Left lung (tissue), 10 donors: ENCODE results near the gene MAN2B1. TPM values are rescaled to one million over a fixed set of nuclear protein-coding genes. Genes with fewer than 3 reads are reported as not detected.

Source experiments
- ATAC-seq: fragments of 200-7000 bp; cut with Tn5 transposase; one replicate; pipeline ENCODE4 v1.9.1; 2020; ENCODE audit warnings: moderate library complexity
- DNase-seq, 4 donors: peaks; one replicate each; pipeline ENCODE4 v3.0.0-alpha.2; 2013 to 2020
- H3K27ac ChIP-seq, 2 donors: fragments of 200-600 bp; sonication (generic) in 1 of 2; one replicate each; pipeline versions ENCODE4 v1.5.0 to v1.8.0; 2020 to 2021
- H3K27me3 ChIP-seq, 2 donors: fragments of 200-600 bp; sonication (generic) in 1 of 2; one replicate each; pipeline versions ENCODE4 v1.5.0 to v1.8.0; 2020 to 2021
- H3K36me3 ChIP-seq, 2 donors: fragments of 200-600 bp; sonication (generic) in 1 of 2; one replicate each; pipeline versions ENCODE4 v1.5.0 to v1.8.0; 2020 to 2021
- H3K4me1 ChIP-seq, 2 donors: fragments of 200-600 bp; one replicate each; pipeline ENCODE4 v1.8.0; 2021
- H3K4me3 ChIP-seq, 2 donors: fragments of 200-600 bp; sonication (generic) in 1 of 2; one replicate each; pipeline versions ENCODE4 v1.5.0 to v1.8.0; 2020 to 2021; ENCODE audit warnings: mild to moderate bottlenecking in 1 of 2
- H3K9me3 ChIP-seq, 2 donors: fragments of 200-600 bp; sonication (generic) in 1 of 2; one replicate each; pipeline versions ENCODE4 v1.5.0 to v1.8.0; 2020 to 2021
- CTCF ChIP-seq, 2 donors: fragments of 200-600 bp; sonication (generic) in 1 of 2; IDR thresholded peaks; one replicate each; pipeline versions ENCODE4 v1.5.0 to v1.8.0; 2021; ENCODE audit warnings: antibody characterized with exemption in 2 of 2
- intact Hi-C, 2 donors: fragments of 100-400 bp; cut with DNase I; formaldehyde crosslinking; loops; one replicate each; pipeline versions ENCODE4 v1.11.2 to v1.14.2; 2022
- polyA plus RNA-seq, 6 donors: library from polyadenylated mRNA; unstranded; fragments of 120-200 nt; gene quantifications; one replicate each; pipeline ENCODE4 v1.2.1, GENCODE V29; 2013; ENCODE audit not compliant: insufficient read length in 6 of 6
- total RNA-seq, 2 donors: library from RNA; stranded (reverse); fragmentation: NEBNext Ultra II Directional; extraction: Animal tissue kit (Norgen Biotek cat#: 25700); gene quantifications; one replicate each; pipeline ENCODE4 v1.2.1, GENCODE V29; 2021
- donor health status: DM: no; HTN: yes; CAD: no.
- donor health status: DM: no; HTN: no; CAD: no.

Gene MAN2B1
- total and polyA plus RNA-seq, 8 donors = 31.7 to 176 (median 40.2) TPM

GRCh38 chr19:12665281-12665573 is 1.3 kb downstream of the MAN2B1 start:
- H3K4me1 ChIP-seq = peaks cover 18 to 45% of the 10 kb centered on the region in 2 donors
- no peaks in the 10 kb centered on the region for H3K27me3 ChIP-seq
- H3K4me3 ChIP-seq = peak overlapping the region in 1 of 2 donors; percentile 82
- H3K36me3 ChIP-seq = peaks cover 0 to 49% of the 10 kb centered on the region in 2 donors
- peak overlapping the region in 1 of 2 donors; percentile 76 for H3K27ac ChIP-seq
- peak in 2 of 4 donors; percentile 85 to 88 for DNase-seq
- no peak for TF ChIP-seq CTCF (IDR thresholded peaks at IDR 0.05)
- intact Hi-C loops = no loop called here
- ATAC-seq = peak; percentile 11
- no peaks in the 10 kb centered on the region for H3K9me3 ChIP-seq

DNA sequence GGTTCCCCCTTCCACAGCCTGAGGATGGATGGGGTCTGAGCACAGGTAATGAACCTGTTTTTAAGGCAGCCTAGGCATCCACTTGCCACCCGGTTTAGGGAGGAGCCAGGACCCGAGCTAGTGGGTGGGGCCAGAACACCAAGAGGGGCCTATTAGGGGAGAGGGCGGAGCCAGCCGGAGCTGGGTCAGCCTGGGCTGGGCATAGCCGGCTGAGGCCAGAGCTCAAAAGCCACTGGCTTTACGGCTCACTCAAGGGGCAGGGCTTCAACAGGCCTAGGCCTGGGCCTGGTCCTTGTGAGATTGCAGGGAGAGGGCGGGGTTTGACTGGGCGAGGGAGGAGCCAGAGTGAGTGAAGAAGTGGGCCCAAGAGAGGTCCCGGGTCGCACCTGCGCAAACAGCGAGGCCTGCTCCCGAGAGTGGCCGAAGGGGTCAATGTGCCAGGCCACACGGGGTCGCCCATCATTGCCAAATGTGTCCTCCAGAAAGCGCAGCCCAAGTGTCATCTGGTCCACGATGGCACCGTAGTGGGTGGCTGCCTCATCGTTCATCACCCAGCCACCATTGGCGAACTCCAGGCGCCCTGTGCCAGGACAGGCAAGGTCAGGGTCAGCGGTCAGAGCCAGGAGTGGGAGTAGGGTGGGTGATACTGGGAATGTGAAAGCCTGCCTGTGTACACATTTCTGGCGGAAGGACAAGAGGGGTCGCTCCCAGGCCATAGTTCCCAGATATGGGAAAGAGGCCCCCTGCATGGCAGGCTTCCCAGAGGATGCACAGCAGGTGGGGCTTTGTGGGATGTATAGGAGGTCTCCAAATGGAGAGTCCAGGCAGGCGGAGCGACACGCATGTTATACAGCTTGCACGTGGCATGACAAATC is 1.9 kb downstream of the MAN2B1 start:
- peaks cover 15 to 41% of the 10 kb centered on the region in 2 donors for H3K4me1 ChIP-seq
- intact Hi-C loops = no loop called here
- H3K9me3 ChIP-seq = no peaks in the 10 kb centered on the region
- H3K36me3 ChIP-seq = peaks cover 0 to 55% of the 10 kb centered on the region in 2 donors
- DNase-seq (no peak), ATAC-seq (no peak)
- no peak for TF ChIP-seq CTCF (IDR thresholded peaks at IDR 0.05)
- H3K27me3 ChIP-seq = no peaks in the 10 kb centered on the region
- H3K4me3 ChIP-seq = peak overlapping the region in 1 of 2 donors; percentile 82
- peak overlapping the region in 1 of 2 donors; percentile 76 for H3K27ac ChIP-seq

- H3K4me3 ChIP-seq = no peak overlapping the region
- intact Hi-C loops = no loop called here
- H3K4me1 ChIP-seq = peaks cover 3 to 20% of the 10 kb centered on the region in 2 donors
- TF ChIP-seq CTCF (IDR thresholded peaks at IDR 0.05) = no peak
- H3K27me3 ChIP-seq = no peaks in the 10 kb centered on the region
- no peaks in the 10 kb centered on the region for H3K9me3 ChIP-seq
- H3K27ac ChIP-seq = no peak overlapping the region
- ATAC-seq = no peak
- no peak for DNase-seq
- H3K36me3 ChIP-seq = peaks cover 0 to 91% of the 10 kb centered on the region in 2 donors
Observed at GRCh38 chr19:12660980-12661379, 5.6 kb downstream of the MAN2B1 start.

DNA sequence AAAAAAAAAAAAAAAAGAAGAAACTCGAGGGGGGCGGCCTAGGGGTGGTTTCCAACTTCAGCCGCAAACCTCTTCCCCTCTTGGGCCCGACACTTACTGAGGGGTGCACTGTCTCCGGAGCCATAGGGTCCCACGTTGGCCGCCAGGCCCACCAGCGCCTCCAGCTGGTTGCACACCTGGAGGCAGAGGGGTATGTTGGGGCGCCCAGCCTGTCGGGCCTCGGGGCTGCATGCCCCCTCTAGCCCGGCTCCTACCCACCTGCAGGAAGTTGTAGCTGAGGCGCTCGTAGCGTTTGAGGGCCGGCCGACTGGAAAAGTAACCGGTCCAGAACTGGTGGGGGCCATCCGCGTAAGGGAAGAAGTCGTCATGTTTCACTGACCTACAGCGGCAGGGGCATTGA is 8.6 kb downstream of the MAN2B1 start:
- Histone ChIP-seq H3K36me3 (peaks cover 0 to 100% of the 10 kb centered on the region in 2 donors), H3K27ac (no peak overlapping the region), H3K4me3 (no peak overlapping the region), H3K4me1 (no peaks in the 10 kb centered on the region), H3K27me3 (no peaks in the 10 kb centered on the region), H3K9me3 (no peaks in the 10 kb centered on the region)
- intact Hi-C loops = no loop called here
- ATAC-seq = no peak
- TF ChIP-seq CTCF (IDR thresholded peaks at IDR 0.05) = no peak
- DNase-seq = no peak

DNA sequence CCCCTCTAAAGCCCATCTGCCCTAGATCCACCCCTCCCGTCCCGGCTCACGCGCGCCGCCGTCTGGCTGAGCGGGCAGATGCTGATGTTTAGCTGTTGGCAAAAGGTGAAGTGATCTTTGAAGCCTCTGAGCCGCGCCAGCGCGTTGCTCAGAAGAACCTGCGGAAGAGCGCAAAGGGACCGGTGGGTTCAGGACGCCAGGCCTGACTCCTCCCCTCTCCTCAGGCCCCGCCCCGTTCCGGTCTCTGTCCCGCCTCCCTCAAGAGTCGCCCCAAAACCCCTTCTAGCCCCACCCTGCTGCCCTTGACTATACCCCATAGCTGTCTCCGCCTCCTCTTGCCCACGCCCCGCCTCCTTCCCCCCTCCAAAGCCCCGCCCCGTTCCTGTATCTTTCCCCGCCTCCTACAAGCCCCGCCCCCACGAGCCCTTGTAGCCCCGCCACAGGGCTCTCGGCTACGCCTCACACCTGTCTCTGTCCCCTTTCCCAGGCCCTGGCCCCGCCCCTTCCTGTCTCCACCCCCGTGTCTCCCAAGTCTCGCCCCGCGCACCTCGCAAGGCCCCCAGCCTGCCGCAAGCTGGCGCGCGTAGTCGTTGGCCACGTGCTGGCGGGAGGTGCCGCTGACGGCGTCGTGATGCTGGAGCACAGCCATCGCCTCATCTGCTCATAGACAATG is 9.5 kb downstream of the MAN2B1 start:
- Histone ChIP-seq H3K27me3 (no peaks in the 10 kb centered on the region), H3K4me1 (no peaks in the 10 kb centered on the region), H3K9me3 (no peaks in the 10 kb centered on the region), H3K4me3 (no peak overlapping the region), H3K27ac (no peak overlapping the region), H3K36me3 (peaks cover 0 to 100% of the 10 kb centered on the region in 2 donors)
- DNase-seq = no peak
- intact Hi-C loops = no loop called here
- ATAC-seq = no peak
- no peak for TF ChIP-seq CTCF (IDR thresholded peaks at IDR 0.05)
